Lower leg skin (tissue), 3 donors: ENCODE data around the gene ARHGEF4.

Experiments used
- POLR2A ChIP-seq, 2 donors: fragments of 450-650 bp; IDR thresholded peaks; one replicate each; pipeline ENCODE4 v1.6.1; 2016 to 2017; ENCODE audit warnings: antibody characterized with exemption in 2 of 2, mild to moderate bottlenecking in 1 of 2, moderate library complexity in 1 of 2
- TF ChIP-seq, protein P1 (sequence below), 3 donors: fragments of 450-650 bp; IDR thresholded peaks; one replicate each; pipeline ENCODE4 v1.5.1; 2016; ENCODE audit warnings: antibody characterized with exemption in 3 of 3, mild to moderate bottlenecking in 3 of 3, moderate library complexity in 2 of 3

DNA sequence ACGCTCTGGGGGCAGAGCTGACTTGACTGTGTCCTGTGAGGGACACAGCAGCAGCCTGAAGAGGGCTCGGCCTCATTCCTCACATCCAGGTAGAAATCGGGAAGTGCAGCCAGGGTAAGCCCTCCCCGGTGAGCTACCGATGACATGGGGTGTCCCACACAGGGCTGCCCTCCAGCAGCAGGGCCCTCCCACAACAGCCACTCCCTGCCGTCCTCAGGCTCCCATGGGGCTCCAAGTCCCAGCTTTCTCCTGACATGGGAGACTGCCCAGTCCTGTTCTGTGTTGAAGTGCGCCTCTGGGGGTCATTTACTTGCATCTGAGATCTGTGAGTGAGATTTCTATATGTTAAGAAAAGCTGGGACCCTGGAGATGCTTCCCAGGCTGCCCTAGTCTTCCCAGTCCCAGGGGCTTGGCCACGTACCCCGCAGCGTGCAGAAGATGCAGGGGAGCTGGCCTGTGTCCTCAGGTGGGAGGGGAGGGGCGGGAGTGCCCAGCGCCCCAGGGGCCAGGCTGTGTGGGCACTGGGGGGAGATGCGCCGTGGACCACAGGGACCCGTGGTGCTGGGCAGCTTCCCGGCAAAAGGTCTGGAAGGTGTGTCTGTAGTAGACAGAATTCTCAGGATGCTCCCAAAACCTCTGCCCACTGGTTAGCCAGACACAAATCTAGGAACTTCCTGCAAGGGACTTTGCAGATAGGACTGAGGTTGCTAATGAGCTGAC is 168.7 kb downstream of the ARHGEF4 start:
- no peak for TF ChIP-seq POLR2A (IDR thresholded peaks at IDR 0.05)
- TF ChIP-seq, protein P1, sequence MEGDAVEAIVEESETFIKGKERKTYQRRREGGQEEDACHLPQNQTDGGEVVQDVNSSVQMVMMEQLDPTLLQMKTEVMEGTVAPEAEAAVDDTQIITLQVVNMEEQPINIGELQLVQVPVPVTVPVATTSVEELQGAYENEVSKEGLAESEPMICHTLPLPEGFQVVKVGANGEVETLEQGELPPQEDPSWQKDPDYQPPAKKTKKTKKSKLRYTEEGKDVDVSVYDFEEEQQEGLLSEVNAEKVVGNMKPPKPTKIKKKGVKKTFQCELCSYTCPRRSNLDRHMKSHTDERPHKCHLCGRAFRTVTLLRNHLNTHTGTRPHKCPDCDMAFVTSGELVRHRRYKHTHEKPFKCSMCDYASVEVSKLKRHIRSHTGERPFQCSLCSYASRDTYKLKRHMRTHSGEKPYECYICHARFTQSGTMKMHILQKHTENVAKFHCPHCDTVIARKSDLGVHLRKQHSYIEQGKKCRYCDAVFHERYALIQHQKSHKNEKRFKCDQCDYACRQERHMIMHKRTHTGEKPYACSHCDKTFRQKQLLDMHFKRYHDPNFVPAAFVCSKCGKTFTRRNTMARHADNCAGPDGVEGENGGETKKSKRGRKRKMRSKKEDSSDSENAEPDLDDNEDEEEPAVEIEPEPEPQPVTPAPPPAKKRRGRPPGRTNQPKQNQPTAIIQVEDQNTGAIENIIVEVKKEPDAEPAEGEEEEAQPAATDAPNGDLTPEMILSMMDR (IDR thresholded peaks at IDR 0.05) = no peak
